Measurements from ENCODE around the gene AFG1L. TPM values are rescaled to one million over a fixed set of nuclear protein-coding genes. Genes with fewer than 3 reads are reported as not detected.
"Not testable (repeated sequence)": the region's sequence is repeated elsewhere in the genome, so short reads cannot be mapped to it uniquely, and the experiment has no call there.

The AFG1L gene
- total RNA-seq, 1 donor from 2014 or later, result 0.53 TPM

DNA sequence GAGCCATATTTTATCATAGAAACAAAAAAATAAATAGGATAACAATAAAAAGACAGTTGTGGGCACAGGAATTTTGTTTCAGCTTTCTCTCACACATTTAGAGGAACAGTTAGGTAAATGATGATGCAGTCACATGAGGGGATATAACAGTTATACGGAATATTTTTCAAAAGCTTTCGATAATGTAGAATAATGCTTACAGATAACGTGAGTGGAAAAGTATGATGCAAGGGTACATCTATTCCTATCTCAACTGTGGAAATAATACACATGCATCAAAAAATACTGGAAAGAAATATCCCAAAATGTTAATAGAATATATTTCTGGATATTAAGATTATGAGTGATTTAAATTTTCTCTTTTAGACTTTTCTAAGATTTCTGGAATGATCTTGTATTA lies 114.0 kb downstream of the AFG1L start:
- no peaks in the 10 kb centered on the region for H3K27me3 ChIP-seq
- TF ChIP-seq CTCF (IDR thresholded peaks at IDR 0.05), result no peak
- H3K4me3 ChIP-seq, result no peak overlapping the region
- no peak for DNase-seq (ENCODE audit: low spot score in 2 of 2)
- H3K36me3 ChIP-seq, result no peaks in the 10 kb centered on the region
- intact Hi-C loops (cut with DNase I), result no loop called here
- H3K4me1 ChIP-seq, result no peaks in the 10 kb centered on the region
- no peak overlapping the region for H3K27ac ChIP-seq
- no peaks in the 10 kb centered on the region for H3K9me3 ChIP-seq

- H3K36me3 ChIP-seq; DNase-seq (ENCODE audit: low spot score in 2 of 2); H3K4me3 ChIP-seq; H3K9me3 ChIP-seq; H3K4me1 ChIP-seq; H3K27ac ChIP-seq; intact Hi-C loops (cut with DNase I); H3K27me3 ChIP-seq: not testable (repeated sequence)
Measured at GRCh38 chr6:108416047-108416833, 121.4 kb downstream of the AFG1L start.

DNA sequence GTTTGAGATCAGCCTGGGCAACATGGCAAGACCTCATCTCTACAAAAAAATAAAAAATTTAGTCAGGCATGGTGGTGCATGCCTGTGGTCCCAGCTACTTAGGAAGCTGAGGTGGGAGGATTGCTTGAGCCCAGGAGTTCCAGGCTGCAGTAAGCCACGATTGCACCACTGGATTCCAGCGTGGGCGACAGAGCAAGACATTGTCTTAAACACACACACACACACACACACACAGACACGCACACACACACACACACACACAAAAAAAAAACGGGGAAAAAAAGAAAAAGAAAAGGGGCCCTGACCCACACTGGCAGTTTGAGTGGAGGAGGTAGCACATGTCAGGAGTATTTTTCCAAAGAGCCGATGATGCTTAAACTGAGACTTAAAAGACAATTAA lies 122.2 kb downstream of the AFG1L start:
- no peak for TF ChIP-seq CTCF (IDR thresholded peaks at IDR 0.05)
- intact Hi-C loops (cut with DNase I), result no loop called here
- H3K4me3 ChIP-seq, result no peak overlapping the region
- H3K27ac ChIP-seq, result no peak overlapping the region
- H3K27me3 ChIP-seq, result no peaks in the 10 kb centered on the region
- H3K36me3 ChIP-seq, result no peaks in the 10 kb centered on the region
- H3K4me1 ChIP-seq, result no peaks in the 10 kb centered on the region
- H3K9me3 ChIP-seq, result no peaks in the 10 kb centered on the region
- DNase-seq (ENCODE audit: low spot score in 2 of 2), result no peak

- intact Hi-C loops (cut with DNase I), result no loop called here
- Histone ChIP-seq H3K9me3 (no peaks in the 10 kb centered on the region), H3K4me1 (no peaks in the 10 kb centered on the region), H3K27ac (no peak overlapping the region), H3K36me3 (no peaks in the 10 kb centered on the region), H3K4me3 (no peak overlapping the region), H3K27me3 (no peaks in the 10 kb centered on the region)
- no peak for DNase-seq (ENCODE audit: low spot score in 2 of 2)
- TF ChIP-seq CTCF (IDR thresholded peaks at IDR 0.05), result no peak
Measured at GRCh38 chr6:108419474-108419873, 124.6 kb downstream of the AFG1L start.

DNA sequence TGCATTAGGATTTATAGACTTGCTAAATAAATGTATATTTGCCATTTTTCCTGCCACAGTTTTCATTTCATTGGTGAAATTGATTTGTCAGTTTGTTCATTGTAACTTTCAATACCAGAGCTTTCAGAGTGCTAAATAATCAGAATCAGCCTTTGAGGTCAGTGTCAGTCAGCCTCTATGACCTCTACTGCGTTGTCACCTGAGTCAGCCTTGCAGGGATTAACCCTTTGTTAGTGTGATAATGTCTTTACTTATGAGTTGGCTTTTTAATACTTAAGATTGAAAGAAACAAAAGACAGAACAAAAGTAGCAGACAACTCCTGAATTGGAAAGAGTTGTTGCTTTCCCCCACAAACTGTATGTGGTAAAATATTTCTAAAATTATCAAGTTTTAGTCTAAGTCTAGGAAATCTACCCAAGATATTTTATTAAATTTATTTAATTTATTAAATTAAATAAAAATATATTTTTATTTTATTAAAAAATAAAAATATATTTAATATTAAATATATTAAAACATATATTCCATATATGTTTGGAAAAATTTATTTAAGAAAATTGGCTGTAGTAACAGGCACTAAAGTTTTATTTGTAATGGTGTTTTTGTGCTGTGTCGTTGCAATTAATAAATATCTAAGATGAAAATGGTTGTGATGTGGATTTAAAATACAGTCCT lies 125.2 kb downstream of the AFG1L start:
- intact Hi-C loops (cut with DNase I), result no loop called here
- no peak for TF ChIP-seq CTCF (IDR thresholded peaks at IDR 0.05)

DNA sequence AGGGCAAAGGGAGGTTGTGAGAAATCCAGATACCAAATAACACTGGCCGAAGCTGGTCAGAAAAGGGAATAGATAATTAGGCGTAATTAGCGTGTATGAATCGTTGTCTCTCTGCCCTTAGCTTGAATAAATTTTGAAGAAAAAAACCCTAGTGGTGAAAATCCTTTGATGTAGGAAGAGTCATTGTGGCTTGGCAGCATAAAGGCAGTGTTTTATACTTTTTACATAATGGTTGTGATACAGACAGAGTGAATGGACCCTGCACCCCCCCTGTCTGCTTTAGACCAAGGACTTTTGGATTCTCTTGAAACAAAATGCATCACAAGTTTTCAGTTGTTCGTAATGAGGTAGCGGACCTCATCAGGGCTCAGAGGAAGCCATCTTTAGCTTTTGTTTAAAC lies 126.5 kb downstream of the AFG1L start:
- Histone ChIP-seq H3K36me3 (no peaks in the 10 kb centered on the region), H3K9me3 (no peaks in the 10 kb centered on the region), H3K27me3 (no peaks in the 10 kb centered on the region), H3K4me1 (no peaks in the 10 kb centered on the region), H3K4me3 (no peak overlapping the region), H3K27ac (no peak overlapping the region)
- TF ChIP-seq CTCF (IDR thresholded peaks at IDR 0.05), result no peak
- no peak for DNase-seq (ENCODE audit: low spot score in 2 of 2)
- intact Hi-C loops (cut with DNase I), result no loop called here

More for the DNA sequence above, 125.2 kb downstream of the AFG1L start:
- Histone ChIP-seq H3K9me3 (no peaks in the 10 kb centered on the region), H3K27me3 (no peaks in the 10 kb centered on the region), H3K36me3 (no peaks in the 10 kb centered on the region), H3K4me1 (no peaks in the 10 kb centered on the region), H3K4me3 (no peak overlapping the region), H3K27ac (no peak overlapping the region)
- DNase-seq (ENCODE audit: low spot score in 2 of 2), result no peak
